Cardiac muscle cell (in vitro differentiated cells and primary cell): ENCODE measurements around the gene RHOH. TPM values are rescaled to one million over a fixed set of nuclear protein-coding genes. Genes with fewer than 3 reads are reported as not detected.

Experiments
- DNase-seq, 2 donors: peaks; one replicate each; pipeline versions ENCODE4 v3.0.0 to v3.0.0-alpha.2; 2010 to 2017; ENCODE audit warnings: low read depth in 1 of 2, low spot score in 1 of 2
- H3K27ac ChIP-seq: fragments of 200-600 bp; sonication (generic); 2 replicates; pipeline ENCODE4 v1.5.1; 2016
- H3K27me3 ChIP-seq: fragments of 200-600 bp; sonication (generic); 2 replicates; pipeline ENCODE4 v1.6.0; 2016; ENCODE audit warnings: control low read depth
- H3K36me3 ChIP-seq: fragments of 200-600 bp; sonication (generic); 2 replicates; pipeline ENCODE4 v1.5.1; 2016; ENCODE audit warnings: control low read depth
- H3K4me1 ChIP-seq: fragments of 200-600 bp; sonication (generic); 2 replicates; pipeline ENCODE4 v1.8.1; 2017; ENCODE audit warnings: low read depth, mild to moderate bottlenecking, mixed run types
- H3K4me3 ChIP-seq: fragments of 200-600 bp; sonication (generic); 2 replicates; pipeline ENCODE4 v1.5.1; 2016; ENCODE audit warnings: mild to moderate bottlenecking
- H3K9me3 ChIP-seq: fragments of 200-600 bp; sonication (generic); 2 replicates; pipeline ENCODE4 v1.5.1; 2017; ENCODE audit warnings: low read depth, mild to moderate bottlenecking, control low read depth
- polyA plus RNA-seq: library from polyadenylated mRNA; unstranded; fragments of >200 nt; fragmentation: Nextera tagmentation; extraction: Ambion mirVana; gene quantifications from 2 replicates; pipeline ENCODE4 v1.2.1, GENCODE V29; 2016
- total RNA-seq: library from RNA; depleted of rRNA; stranded (reverse); fragments of >200 nt; gene quantifications from 2 replicates; pipeline ENCODE4 v1.2.3, GENCODE V29; 2016
- TF ChIP-seq, protein P1 (sequence below): IDR thresholded peaks from 2 replicates; pipeline ENCODE4 v1.5.1; 2012; ENCODE audit warnings: low read depth, mild to moderate bottlenecking, low read length

RHOH gene
- total and polyA plus RNA-seq, 2 experiments from 2014 or later, result not detected

DNA sequence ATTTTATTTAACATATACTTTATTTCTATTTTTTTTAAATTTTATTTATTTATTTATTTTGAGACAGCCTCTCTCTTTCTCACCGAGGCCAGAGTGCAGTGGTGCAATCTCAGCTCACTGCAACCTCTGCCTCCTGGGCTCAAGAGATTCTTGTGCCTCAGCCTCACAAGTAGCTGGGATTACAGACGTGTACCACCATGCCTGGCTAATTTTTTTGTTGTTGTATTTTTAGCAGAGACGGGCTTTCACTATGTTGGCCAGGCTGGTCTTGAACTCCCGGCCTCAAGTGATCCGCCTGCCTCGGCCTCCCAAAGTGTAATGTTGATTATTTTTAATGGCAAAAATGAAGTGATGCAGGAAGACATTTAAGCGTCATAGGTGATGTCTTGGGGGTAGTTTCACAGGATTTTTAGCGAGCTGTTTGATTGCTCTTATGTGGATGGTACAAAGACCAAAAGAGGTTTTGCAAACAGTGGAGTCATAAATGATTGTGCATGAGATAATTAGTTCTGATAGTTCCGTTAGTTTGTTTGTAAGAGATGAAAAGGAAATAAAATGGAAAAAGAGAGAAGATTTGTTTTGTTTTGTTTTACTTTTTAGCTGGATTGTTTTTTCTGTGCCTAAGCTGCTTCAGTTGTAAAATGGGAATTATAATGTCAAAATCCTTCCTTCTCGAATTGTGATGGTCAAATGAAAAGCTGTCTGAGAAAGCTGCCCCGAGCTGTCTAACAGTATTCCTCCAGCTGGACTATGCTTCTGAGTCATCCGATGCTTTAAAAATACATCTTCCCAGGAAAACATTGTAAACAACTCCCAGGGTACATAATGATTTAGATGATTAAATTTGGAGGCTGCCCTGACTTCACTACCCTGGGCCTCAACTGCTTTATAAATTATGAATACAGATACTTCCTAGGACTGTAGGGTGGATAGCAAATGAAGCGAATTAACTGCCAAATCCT is 14.7 kb downstream of the RHOH start:
- TF ChIP-seq, protein P1, sequence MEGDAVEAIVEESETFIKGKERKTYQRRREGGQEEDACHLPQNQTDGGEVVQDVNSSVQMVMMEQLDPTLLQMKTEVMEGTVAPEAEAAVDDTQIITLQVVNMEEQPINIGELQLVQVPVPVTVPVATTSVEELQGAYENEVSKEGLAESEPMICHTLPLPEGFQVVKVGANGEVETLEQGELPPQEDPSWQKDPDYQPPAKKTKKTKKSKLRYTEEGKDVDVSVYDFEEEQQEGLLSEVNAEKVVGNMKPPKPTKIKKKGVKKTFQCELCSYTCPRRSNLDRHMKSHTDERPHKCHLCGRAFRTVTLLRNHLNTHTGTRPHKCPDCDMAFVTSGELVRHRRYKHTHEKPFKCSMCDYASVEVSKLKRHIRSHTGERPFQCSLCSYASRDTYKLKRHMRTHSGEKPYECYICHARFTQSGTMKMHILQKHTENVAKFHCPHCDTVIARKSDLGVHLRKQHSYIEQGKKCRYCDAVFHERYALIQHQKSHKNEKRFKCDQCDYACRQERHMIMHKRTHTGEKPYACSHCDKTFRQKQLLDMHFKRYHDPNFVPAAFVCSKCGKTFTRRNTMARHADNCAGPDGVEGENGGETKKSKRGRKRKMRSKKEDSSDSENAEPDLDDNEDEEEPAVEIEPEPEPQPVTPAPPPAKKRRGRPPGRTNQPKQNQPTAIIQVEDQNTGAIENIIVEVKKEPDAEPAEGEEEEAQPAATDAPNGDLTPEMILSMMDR, result no peak
- Histone ChIP-seq H3K36me3 (no peaks in the 10 kb centered on the region), H3K9me3 (no peaks in the 10 kb centered on the region), H3K27ac (no peak overlapping the region), H3K4me3 (no peak overlapping the region), H3K27me3 (no peaks in the 10 kb centered on the region), H3K4me1 (no peaks in the 10 kb centered on the region)
- no peak for DNase-seq

DNA sequence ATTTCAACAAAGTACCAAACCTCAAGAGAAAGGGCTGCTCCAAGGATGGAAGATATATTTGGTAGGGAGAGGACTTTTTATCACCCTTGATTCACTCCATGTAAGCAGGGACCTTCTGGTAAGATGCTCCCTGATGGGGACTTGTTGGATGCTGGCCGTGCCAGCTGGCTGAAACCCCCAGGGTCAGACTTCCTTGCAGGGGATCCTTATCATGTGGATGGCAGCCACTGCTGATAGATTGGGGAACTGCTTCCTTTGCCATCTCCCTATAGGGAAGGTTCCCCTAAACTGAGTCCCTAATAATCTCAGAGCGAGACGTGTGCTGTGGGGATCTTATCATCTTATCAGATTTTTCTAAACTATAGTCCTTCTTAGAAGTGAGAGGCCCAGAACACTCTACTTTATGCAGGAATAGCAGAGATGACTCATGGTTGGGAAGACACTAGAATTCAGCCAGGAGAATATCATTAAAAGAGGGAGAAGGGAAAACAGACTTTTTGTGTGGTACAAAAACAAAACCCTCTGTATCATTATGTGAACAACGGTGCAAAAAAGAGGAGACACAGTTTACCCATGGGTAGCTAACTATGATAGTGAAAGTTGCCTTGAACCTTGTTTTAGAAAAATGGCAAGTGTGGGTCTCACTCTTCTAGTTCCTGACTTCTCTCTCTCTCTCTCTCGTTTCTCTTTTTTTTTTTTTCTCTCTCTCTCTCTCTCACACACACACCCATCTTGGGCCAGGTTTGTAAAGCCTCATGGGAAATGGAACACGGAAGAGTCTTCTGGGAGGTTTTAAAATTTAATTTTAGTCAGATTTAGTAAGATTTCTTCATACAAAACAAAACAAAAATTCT is 16.1 kb downstream of the RHOH start:
- Histone ChIP-seq H3K27me3 (no peaks in the 10 kb centered on the region), H3K36me3 (no peaks in the 10 kb centered on the region), H3K4me1 (no peaks in the 10 kb centered on the region), H3K27ac (no peak overlapping the region), H3K9me3 (no peaks in the 10 kb centered on the region), H3K4me3 (no peak overlapping the region)
- DNase-seq, result no peak
- TF ChIP-seq, protein P1, result no peak

DNA sequence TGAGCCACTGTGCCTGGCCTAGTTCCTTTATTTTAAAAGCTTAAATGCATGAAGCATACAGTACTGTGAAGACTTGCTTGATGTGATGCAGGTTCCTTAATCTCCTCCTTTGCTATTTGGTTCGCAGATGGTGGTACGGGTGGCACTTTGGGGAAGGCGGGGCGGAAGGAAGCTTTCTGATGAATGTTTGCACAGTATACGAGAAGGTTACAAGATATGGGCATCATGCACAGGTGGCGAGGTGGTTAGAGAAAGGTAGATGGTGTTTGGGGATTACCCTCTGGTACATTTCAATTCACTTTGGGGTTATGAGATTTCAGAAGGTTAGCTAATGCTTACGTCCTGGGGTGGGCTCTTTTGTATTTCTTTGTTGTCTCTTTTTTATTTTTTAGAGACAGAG is 17.2 kb downstream of the RHOH start:
- Histone ChIP-seq H3K4me1 (no peaks in the 10 kb centered on the region), H3K27me3 (no peaks in the 10 kb centered on the region), H3K4me3 (no peak overlapping the region), H3K36me3 (no peaks in the 10 kb centered on the region), H3K9me3 (no peaks in the 10 kb centered on the region), H3K27ac (no peak overlapping the region)
- TF ChIP-seq, protein P1, result no peak
- DNase-seq, result no peak

DNA sequence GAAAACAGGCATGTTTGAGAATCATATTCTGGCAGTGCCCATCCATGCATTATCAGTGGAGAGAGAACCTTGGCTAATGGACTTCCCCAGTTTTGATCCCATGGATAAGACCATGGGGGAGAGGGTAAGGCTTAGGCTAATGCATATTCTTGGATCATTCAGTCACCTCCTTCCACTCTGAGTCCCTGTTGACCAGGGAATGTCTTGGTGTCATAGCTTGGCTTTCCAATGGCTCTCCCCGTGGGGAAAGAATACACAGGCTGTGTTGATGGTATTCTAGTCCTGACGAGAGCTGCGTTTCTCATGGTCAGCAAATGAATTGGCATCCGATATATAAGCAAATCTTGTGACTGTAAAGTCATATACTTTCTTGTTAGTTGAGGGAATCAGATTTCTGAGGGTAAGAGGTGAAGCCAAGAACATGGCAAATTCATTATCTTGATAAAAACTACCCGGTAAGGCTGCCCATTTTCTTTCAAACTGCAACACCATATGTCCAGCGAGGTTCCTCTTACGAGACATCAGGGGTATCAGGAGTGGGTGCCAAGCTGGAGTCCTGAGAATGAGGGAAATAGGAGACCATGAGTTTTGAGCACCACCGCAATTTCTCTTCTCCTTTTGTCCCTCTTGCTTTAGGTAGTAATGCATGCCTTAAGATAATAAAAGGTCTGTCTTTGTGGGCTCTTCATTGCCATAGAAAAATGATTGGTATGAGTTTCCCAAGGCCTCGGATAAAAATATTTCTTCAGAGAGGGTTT is 18.0 kb downstream of the RHOH start:
- Histone ChIP-seq H3K27ac (no peak overlapping the region), H3K4me3 (no peak overlapping the region), H3K4me1 (no peaks in the 10 kb centered on the region), H3K9me3 (no peaks in the 10 kb centered on the region), H3K27me3 (no peaks in the 10 kb centered on the region), H3K36me3 (no peaks in the 10 kb centered on the region)
- TF ChIP-seq, protein P1, result no peak
- DNase-seq, result no peak
